GM19455 (cell line): ENCODE measurements around the gene VAMP2.
A peak's percentile ranks its signal among the peaks of the same experiment; 100 is the strongest.

Experiments
- ATAC-seq: cut with Tn5 transposase; IDR thresholded peaks from one replicate; pipeline ENCODE4 v1.9.1; 2021; ENCODE audit not compliant: unreplicated experiment

Gene VAMP2

GRCh38 chr17:8143581-8144400, 19.0 kb downstream of the VAMP2 start:
- no peak for ATAC-seq

GRCh38 chr17:8142887-8143580, 19.7 kb downstream of the VAMP2 start:
- no peak for ATAC-seq

- no peak for ATAC-seq
These were observed 20.4 kb downstream of the VAMP2 start for GRCh38 chr17:8142158-8142886.

- no peak for ATAC-seq
These were observed 21.0 kb downstream of the VAMP2 start for GRCh38 chr17:8141741-8142140.

GRCh38 chr17:8141045-8141444, 21.7 kb downstream of the VAMP2 start:
- no peak for ATAC-seq

- ATAC-seq = no peak
These were observed 22.4 kb downstream of the VAMP2 start for GRCh38 chr17:8140065-8141029.

- ATAC-seq = peak; percentile 85
These were observed 23.9 kb downstream of the VAMP2 start for GRCh38 chr17:8138672-8139371.

- peak; percentile 9 for ATAC-seq
These were observed 24.4 kb downstream of the VAMP2 start for GRCh38 chr17:8138374-8138671.

GRCh38 chr17:8137645-8138373, 24.9 kb downstream of the VAMP2 start:
- ATAC-seq = no peak

GRCh38 chr17:8133941-8134340, 28.8 kb downstream of the VAMP2 start:
- ATAC-seq = no peak

- no peak for ATAC-seq
These were observed 29.3 kb downstream of the VAMP2 start for GRCh38 chr17:8133399-8133798.

- no peak for ATAC-seq
These were observed 30.8 kb downstream of the VAMP2 start for GRCh38 chr17:8131844-8132441.

GRCh38 chr17:8128125-8128784, 34.5 kb downstream of the VAMP2 start:
- ATAC-seq = no peak

GRCh38 chr17:8126491-8127066, 36.2 kb downstream of the VAMP2 start:
- ATAC-seq = no peak

- ATAC-seq = no peak
These were observed 36.7 kb downstream of the VAMP2 start for GRCh38 chr17:8125947-8126490.

GRCh38 chr17:8125154-8125946, 37.4 kb downstream of the VAMP2 start:
- no peak for ATAC-seq
